HG03159 (cell line): ENCODE results near the gene SHROOM4.

Experiments used
- ATAC-seq: cut with Tn5 transposase; IDR thresholded peaks from one replicate; pipeline ENCODE4 v1.9.1; 2021; ENCODE audit warnings: mild to moderate bottlenecking, moderate library complexity; ENCODE audit not compliant: unreplicated experiment

The SHROOM4 gene

GRCh38 chrX:50779694-50780093, 34.3 kb downstream of the SHROOM4 start:
- no peak for ATAC-seq

- ATAC-seq: no peak
Observed at GRCh38 chrX:50778272-50778671, 35.7 kb downstream of the SHROOM4 start.

GRCh38 chrX:50776248-50776647, 37.7 kb downstream of the SHROOM4 start:
- no peak for ATAC-seq

- ATAC-seq: no peak
Observed at GRCh38 chrX:50771382-50771781, 42.6 kb downstream of the SHROOM4 start.

- ATAC-seq: no peak
Observed at GRCh38 chrX:50770702-50771101, 43.3 kb downstream of the SHROOM4 start.

DNA sequence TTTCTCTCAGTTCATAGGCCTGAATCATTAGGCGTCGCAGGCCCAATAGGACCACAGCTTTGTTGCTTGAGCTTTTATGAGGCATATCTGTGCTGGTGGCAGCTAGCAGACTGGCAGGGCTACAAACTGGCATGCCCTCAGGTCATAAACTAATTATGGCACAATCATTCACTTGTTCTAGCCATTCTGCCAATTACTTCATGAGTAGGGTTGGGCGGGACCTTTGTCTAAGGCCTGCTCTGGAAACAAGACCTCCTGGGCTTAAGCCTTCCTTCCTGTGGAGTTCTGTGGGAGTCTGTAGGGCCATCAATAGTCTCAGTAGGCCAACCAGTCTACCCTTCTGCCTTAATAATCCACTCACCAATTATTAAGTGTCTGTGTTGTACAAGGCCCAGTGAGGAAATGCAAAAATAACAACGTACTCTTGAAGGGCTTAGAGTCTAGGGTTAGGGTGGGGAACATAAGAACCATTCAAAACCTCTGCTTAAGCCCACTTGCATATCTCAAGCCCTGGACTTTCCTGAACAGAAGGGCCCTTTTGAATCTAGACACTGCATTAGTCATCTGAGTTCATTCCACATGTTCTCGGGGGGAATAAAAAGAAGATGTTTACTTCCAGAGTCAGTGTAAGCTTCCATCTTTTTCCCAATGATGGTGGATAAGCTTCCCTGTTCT, 44.5 kb downstream of the SHROOM4 start:
- ATAC-seq: no peak

GRCh38 chrX:50768801-50769200, 45.2 kb downstream of the SHROOM4 start:
- ATAC-seq: no peak

- ATAC-seq: no peak
Observed at GRCh38 chrX:50765986-50766385, 48.0 kb downstream of the SHROOM4 start.

DNA sequence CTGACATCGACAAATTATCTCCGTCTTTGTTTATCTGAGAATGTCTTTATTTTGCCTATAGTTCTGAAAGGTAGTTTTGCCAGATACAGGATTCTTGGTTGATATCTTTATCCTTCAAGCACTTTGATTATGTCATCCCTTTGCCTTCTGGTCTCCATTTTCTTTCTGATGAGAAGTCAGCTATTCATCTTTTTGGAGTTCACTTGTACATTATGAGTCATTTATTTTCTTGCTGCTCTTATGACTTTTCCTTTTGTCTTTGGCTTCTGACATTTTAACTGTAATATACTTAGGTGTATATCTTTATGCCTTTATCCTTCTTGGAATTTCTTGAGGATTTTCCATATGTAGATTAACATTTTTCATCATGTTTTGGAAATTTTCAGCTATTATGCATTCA, 51.4 kb downstream of the SHROOM4 start:
- ATAC-seq: no peak

- ATAC-seq: no peak
Observed at GRCh38 chrX:50756276-50756675, 57.7 kb downstream of the SHROOM4 start.

DNA sequence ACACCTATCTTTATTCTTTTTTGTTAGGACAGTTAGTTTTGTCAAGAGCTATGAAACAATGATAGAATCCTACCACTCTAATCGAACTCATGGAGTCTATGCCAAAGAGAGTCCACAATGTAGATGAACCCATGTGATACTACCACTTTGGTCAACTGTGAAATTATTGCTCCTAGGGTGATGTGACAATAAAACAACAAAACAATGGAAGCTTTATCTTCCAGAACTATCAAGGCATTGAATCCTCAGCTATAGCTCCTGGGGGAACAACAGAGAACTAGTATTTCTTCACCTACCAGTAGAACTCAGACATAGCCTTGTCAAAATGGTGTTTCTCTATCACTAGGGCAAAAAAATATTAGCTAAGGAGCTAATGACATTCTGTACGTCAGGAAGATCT, 62.9 kb downstream of the SHROOM4 start:
- no peak for ATAC-seq

GRCh38 chrX:50747471-50747900, 66.5 kb downstream of the SHROOM4 start:
- ATAC-seq: no peak

DNA sequence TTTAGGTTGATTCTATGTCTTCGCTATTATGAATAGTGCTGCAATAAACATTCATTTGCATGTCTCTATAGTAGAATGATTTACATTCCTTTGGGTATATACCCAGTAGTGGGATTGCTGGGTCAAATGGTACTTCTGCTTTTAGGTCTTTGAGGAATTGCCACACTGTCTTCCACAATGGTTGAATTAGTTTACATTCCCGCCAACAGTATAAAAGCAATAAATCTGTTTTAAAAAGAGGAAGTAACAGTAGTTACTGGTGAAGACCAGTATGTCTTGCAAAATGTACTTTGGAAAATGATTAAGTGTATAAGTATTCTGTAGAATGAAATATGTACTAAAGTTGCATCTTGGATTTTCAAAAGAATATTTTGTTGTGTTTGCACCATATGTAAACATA, 77.3 kb downstream of the SHROOM4 start:
- ATAC-seq: no peak

- ATAC-seq: no peak
Observed at GRCh38 chrX:50726296-50726695, 87.7 kb downstream of the SHROOM4 start.

GRCh38 chrX:50725310-50725709, 88.7 kb downstream of the SHROOM4 start:
- no peak for ATAC-seq

GRCh38 chrX:50723006-50723405, 91.0 kb downstream of the SHROOM4 start:
- ATAC-seq: no peak

DNA sequence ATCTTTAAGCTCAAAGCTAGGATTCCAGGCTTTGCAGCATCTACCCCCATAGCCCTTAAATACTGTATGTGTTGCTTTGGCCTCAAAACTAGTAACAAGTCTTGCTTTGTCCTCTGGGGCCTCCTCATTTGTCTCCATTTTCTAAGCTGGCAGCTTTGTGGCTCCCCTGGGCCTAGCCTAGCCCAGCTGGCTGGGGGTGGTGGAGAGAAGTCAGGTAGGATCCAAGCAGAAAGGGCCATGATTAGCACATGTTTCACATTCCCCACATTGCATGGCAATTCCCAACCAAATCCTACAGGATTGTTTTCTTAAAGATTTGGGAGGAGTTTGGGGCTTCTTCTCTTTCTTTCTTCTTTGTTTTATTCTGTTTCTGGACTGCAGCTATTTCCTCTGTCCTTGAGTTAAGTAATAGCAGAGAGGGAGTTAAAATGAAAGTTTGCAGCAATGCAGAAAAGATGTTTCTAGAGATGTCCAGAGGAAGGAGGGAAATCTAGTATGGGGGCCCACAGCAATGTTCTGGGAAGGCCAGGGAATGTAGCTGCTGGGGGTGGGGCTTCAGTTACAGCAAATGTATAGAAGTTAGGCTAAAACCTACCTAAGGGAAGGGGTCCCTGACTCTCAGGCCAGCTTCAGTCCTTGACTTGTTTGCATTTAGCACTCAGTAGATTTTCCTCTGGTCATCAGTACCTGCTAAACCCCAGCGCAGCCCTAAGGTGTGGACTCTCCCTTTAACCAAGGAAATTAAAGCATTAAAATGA, 92.1 kb downstream of the SHROOM4 start:
- ATAC-seq: no peak

- no peak for ATAC-seq
Observed at GRCh38 chrX:50719614-50720013, 94.4 kb downstream of the SHROOM4 start.

- no peak for ATAC-seq
Observed at GRCh38 chrX:50718776-50719175, 95.2 kb downstream of the SHROOM4 start.

DNA sequence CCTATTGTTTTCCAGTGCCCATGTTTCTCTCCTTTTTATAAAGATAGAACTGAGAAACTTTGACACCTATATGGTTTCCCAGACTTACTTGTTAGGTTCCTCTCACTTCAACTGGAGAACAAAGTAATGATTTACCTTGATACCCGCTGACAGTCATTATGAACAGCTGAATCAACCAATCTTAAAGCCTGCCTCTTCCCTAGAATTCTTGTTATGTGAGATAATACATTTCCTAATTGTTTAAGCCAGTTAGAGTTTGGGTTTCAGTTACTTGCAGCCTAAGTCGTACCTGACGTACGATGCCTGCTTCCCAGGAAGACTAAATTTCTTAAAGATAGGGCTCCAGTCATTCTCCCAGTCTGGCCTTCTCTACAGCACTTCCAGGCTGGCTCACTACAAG, 97.3 kb downstream of the SHROOM4 start:
- no peak for ATAC-seq

DNA sequence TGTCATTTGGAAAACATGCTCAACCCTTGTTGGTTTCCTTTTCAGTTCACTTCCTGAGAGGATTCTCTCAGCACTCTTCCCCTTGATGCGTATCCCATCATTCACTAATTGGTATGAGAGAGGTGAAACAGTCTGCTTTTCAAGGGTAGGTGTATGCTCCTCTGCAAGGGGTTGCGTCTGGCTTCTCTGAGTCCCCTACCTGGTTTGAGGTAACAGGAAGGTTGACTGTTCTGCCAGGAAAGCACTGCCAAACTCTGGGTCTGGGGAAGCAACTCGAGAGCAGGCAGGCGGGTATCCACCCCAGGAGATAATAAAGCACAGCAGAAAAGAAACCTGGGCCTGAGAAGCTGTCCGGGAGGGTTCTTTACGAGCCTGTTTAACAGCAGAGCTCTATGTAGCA, 101.2 kb downstream of the SHROOM4 start:
- no peak for ATAC-seq

DNA sequence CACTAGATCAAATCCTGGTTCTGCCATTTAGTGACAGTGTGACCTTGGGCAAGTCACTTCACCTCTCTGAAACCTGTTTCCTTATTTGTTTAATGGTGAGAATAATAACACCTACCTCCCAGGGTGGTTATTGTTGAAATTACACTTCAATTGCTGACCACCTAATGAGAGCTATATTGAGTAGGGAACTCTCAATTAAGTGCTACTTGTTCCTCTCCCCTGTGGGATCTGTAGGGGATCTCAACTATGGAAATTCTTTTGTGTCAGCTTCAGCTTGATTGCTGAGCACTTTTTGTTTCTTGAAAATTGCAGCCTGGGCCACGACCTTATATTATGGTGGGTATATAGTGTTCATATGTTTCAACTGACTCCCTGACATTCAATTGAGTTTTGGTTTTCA, 102.1 kb downstream of the SHROOM4 start:
- ATAC-seq: no peak
